ENCODE results near the gene NINL.

DNA sequence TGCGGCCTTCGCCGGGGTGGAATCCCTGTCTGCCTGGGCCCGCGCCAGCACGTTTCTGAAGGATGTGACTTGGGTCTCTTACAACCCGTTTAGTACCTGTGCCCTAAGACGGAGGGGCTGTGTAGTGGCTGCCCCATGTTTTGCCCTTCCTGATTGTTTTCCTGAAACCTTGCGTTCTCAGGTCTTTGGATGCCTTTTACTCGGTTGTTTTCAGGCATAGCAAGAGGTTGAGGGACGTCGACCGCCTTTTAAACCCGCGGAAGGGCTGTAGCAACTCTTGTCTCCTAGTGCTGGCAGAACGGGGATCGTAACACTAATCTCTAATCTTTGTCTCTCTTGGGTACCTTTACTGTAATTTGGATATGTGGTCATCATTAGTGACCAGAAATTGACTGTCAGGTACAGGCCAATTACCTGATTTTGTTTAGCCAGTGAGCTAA lies 39.2 kb upstream of the NINL start:
- TF ChIP-seq, protein P1, sequence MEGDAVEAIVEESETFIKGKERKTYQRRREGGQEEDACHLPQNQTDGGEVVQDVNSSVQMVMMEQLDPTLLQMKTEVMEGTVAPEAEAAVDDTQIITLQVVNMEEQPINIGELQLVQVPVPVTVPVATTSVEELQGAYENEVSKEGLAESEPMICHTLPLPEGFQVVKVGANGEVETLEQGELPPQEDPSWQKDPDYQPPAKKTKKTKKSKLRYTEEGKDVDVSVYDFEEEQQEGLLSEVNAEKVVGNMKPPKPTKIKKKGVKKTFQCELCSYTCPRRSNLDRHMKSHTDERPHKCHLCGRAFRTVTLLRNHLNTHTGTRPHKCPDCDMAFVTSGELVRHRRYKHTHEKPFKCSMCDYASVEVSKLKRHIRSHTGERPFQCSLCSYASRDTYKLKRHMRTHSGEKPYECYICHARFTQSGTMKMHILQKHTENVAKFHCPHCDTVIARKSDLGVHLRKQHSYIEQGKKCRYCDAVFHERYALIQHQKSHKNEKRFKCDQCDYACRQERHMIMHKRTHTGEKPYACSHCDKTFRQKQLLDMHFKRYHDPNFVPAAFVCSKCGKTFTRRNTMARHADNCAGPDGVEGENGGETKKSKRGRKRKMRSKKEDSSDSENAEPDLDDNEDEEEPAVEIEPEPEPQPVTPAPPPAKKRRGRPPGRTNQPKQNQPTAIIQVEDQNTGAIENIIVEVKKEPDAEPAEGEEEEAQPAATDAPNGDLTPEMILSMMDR (IDR thresholded peaks at IDR 0.05), result peak in 1 of 6 experiments; percentile 9
- TF ChIP-seq POLR2A (IDR thresholded peaks at IDR 0.05) (no peak), EP300 (IDR thresholded peaks at IDR 0.05) (no peak), POLR2AphosphoS5 (IDR thresholded peaks at IDR 0.05) (no peak)

Measured in upper lobe of left lung (tissue), 4 donors.